Mesenchymal stem cell (in vitro differentiated cells and primary cell): ENCODE measurements around the gene SNX15.
A peak's percentile ranks its signal among the peaks of the same experiment; 100 is the strongest.

ENCODE experiments used
- DNase-seq: peaks from one replicate; pipeline ENCODE4 v3.0.0-alpha.2; 2013
- H2AFZ ChIP-seq: one replicate; pipeline ENCODE4 v1.6.1; 2013; ENCODE audit warnings: low read depth, mild to moderate bottlenecking, control low read depth, inconsistent platforms, low read length, moderate library complexity
- H2AK5ac ChIP-seq: 2 replicates; pipeline ENCODE4 v1.6.1; 2013; ENCODE audit warnings: low read length, moderate library complexity, mild to moderate bottlenecking, inconsistent platforms; ENCODE audit not compliant: severe bottlenecking
- H2BK120ac ChIP-seq: one replicate; pipeline ENCODE4 v1.6.1; 2013; ENCODE audit warnings: low read depth, mild to moderate bottlenecking, inconsistent platforms, low read length, moderate library complexity
- H2BK12ac ChIP-seq, 2 experiments: one replicate each; pipeline ENCODE4 v1.6.1; 2013; ENCODE audit warnings: inconsistent platforms in 2 of 2, low read length in 2 of 2, mild to moderate bottlenecking in 2 of 2, moderate library complexity in 2 of 2, control low read depth in 1 of 2
- H2BK15ac ChIP-seq: one replicate; pipeline ENCODE4 v1.6.1; 2013; ENCODE audit warnings: mild to moderate bottlenecking, low read depth, inconsistent platforms; ENCODE audit not compliant: poor library complexity, severe bottlenecking
- H2BK5ac ChIP-seq: 2 replicates; pipeline ENCODE4 v1.6.1; 2013; ENCODE audit warnings: low read depth, mild to moderate bottlenecking, low read length, control low read depth, inconsistent platforms; ENCODE audit not compliant: poor library complexity, severe bottlenecking
- H3K14ac ChIP-seq, 2 experiments: one replicate each; pipeline ENCODE4 v1.6.1; 2013; ENCODE audit warnings: inconsistent platforms in 2 of 2, low read length in 2 of 2, control low read depth in 1 of 2, mild to moderate bottlenecking in 1 of 2, moderate library complexity in 1 of 2
- H3K18ac ChIP-seq, 2 experiments: one replicate each; pipeline ENCODE4 v1.6.1; 2013; ENCODE audit warnings: inconsistent platforms in 2 of 2, low read length in 2 of 2, control low read depth in 1 of 2, low read depth in 1 of 2, mild to moderate bottlenecking in 1 of 2
- H3K23ac ChIP-seq, 2 experiments: one replicate each; pipeline ENCODE4 v1.6.1; 2013; ENCODE audit warnings: inconsistent platforms in 2 of 2, low read length in 2 of 2, mild to moderate bottlenecking in 2 of 2, moderate library complexity in 2 of 2, control low read depth in 1 of 2
- H3K27ac ChIP-seq: 2 replicates; pipeline ENCODE4 v1.5.1; 2013; ENCODE audit warnings: mild to moderate bottlenecking, moderate library complexity, low read length, control low read depth, inconsistent platforms; ENCODE audit not compliant: poor library complexity, severe bottlenecking
- H3K27me3 ChIP-seq, 2 experiments: 2 replicates each; pipeline versions ENCODE4 v1.6.1 to v1.7.0; 2013; ENCODE audit warnings: low read length in 2 of 2, mild to moderate bottlenecking in 2 of 2, moderate library complexity in 2 of 2, control low read depth in 1 of 2, inconsistent platforms in 1 of 2; ENCODE audit not compliant: control insufficient read depth in 1 of 2, insufficient read depth in 1 of 2
- H3K36me3 ChIP-seq, 2 experiments: 2 replicates each; pipeline versions ENCODE4 v1.6.1 to v1.7.0; 2013; ENCODE audit warnings: low read length in 2 of 2, control low read depth in 1 of 2, inconsistent platforms in 1 of 2, low read depth in 1 of 2, mild to moderate bottlenecking in 1 of 2; ENCODE audit not compliant: insufficient read depth in 2 of 2, control insufficient read depth in 1 of 2
- H3K4ac ChIP-seq, 2 experiments: one replicate each; pipeline ENCODE4 v1.6.1; 2013; ENCODE audit warnings: inconsistent platforms in 2 of 2, low read length in 2 of 2, mild to moderate bottlenecking in 2 of 2, moderate library complexity in 2 of 2, control low read depth in 1 of 2, low read depth in 1 of 2
- H3K4me1 ChIP-seq: 2 replicates; pipeline ENCODE4 v1.6.1; 2013; ENCODE audit warnings: low read depth, low read length, control low read depth; ENCODE audit not compliant: control insufficient read depth, insufficient read depth
- H3K4me2 ChIP-seq: 2 replicates; pipeline ENCODE4 v1.6.1; 2013; ENCODE audit warnings: low read length, mild to moderate bottlenecking, inconsistent platforms; ENCODE audit not compliant: poor library complexity, severe bottlenecking
- H3K4me3 ChIP-seq, 2 experiments: 2 replicates each; pipeline versions ENCODE4 v1.5.1 to v1.7.0; 2013; ENCODE audit warnings: low read length in 2 of 2, mild to moderate bottlenecking in 2 of 2, control low read depth in 1 of 2, low read depth in 1 of 2; ENCODE audit not compliant: insufficient read depth in 1 of 2
- H3K79me1 ChIP-seq: replicated peaks from 2 replicates; pipeline ENCODE4 v1.6.1; 2013; ENCODE audit warnings: mild to moderate bottlenecking, control low read depth, low read length, inconsistent platforms; ENCODE audit not compliant: poor library complexity, severe bottlenecking
- H3K9ac ChIP-seq: 2 replicates; pipeline ENCODE4 v1.7.0; 2013; ENCODE audit warnings: mild to moderate bottlenecking, low read length, moderate library complexity
- H3K9me3 ChIP-seq: 2 replicates; pipeline ENCODE4 v1.7.0; 2013; ENCODE audit warnings: mild to moderate bottlenecking, low read length; ENCODE audit not compliant: control insufficient read depth
- H4K8ac ChIP-seq: one replicate; pipeline ENCODE4 v1.6.1; 2013; ENCODE audit warnings: inconsistent platforms, mild to moderate bottlenecking, low read length, moderate library complexity
- H4K91ac ChIP-seq: one replicate; pipeline ENCODE4 v1.6.1; 2013; ENCODE audit warnings: mild to moderate bottlenecking, low read length, inconsistent platforms
- WGBS: methylation state at CpG from one replicate; pipeline ENCODE4 v1.1.7; 2013; ENCODE audit warnings: mixed read lengths; 5-methylcytosine and 5-hydroxymethylcytosine counted together

SNX15 gene

GRCh38 chr11:65008873-65009272, 18.4 kb upstream of the SNX15 start:
- H2BK12ac ChIP-seq = no peak overlapping the region
- H3K27ac ChIP-seq = no peak overlapping the region
- DNase-seq = no peak
- no peak overlapping the region for H3K4me3 ChIP-seq
- H3K4me1 ChIP-seq = peaks cover 4% of the 10 kb centered on the region
- H3K23ac ChIP-seq = no peak overlapping the region
- no peaks in the 10 kb centered on the region for H3K36me3 ChIP-seq
- no peak overlapping the region for H2AFZ ChIP-seq
- H3K14ac ChIP-seq = no peak overlapping the region
- no peaks in the 10 kb centered on the region for H3K27me3 ChIP-seq
- 100% methylated on average over 1 of the region's 2 CpGs for WGBS
- H2AK5ac ChIP-seq = no peak overlapping the region
- no peak overlapping the region for H3K4ac ChIP-seq
- H3K9ac ChIP-seq = no peak overlapping the region
- H2BK120ac ChIP-seq = no peak overlapping the region
- no peak overlapping the region for H3K18ac ChIP-seq
- no peaks in the 10 kb centered on the region for H3K9me3 ChIP-seq
- H3K79me1 ChIP-seq = no peaks in the 10 kb centered on the region
- no peak overlapping the region for H4K8ac ChIP-seq
- no peak overlapping the region for H3K4me2 ChIP-seq
- no peak overlapping the region for H4K91ac ChIP-seq
- H2BK15ac ChIP-seq = no peak overlapping the region
- no peak overlapping the region for H2BK5ac ChIP-seq

- Histone ChIP-seq H3K36me3 (peaks cover 6 to 8% of the 10 kb centered on the region in 2 experiments), H2BK5ac (peak overlapping the region; percentile 91), H2AK5ac (no peak overlapping the region), H4K8ac (peak overlapping the region; percentile 98), H2AFZ (peak overlapping the region; percentile 97), H2BK12ac (peak overlapping the region; percentile 28 to 75), H3K9ac (peak overlapping the region; percentile 96), H3K14ac (peak overlapping the region in 1 of 2 experiments; percentile 95), H2BK15ac (peak overlapping the region; percentile 80), H3K27me3 (no peaks in the 10 kb centered on the region), H3K4me2 (peak overlapping the region; percentile 95), H4K91ac (peak overlapping the region; percentile 92), H2BK120ac (peak overlapping the region; percentile 78), H3K4me3 (peak overlapping the region; percentile 80 to 85), H3K9me3 (no peaks in the 10 kb centered on the region), H3K4ac (peak overlapping the region; percentile 94 to 96), H3K27ac (peak overlapping the region; percentile 99), H3K18ac (peak overlapping the region; percentile 94 to 98), H3K4me1 (peaks cover 12% of the 10 kb centered on the region), H3K23ac (peak overlapping the region in 1 of 2 experiments; percentile 81), H3K79me1 (peaks cover 15% of the 10 kb centered on the region)
- DNase-seq = peak; percentile 91
- WGBS = 19% methylated on average over 22 of the region's 22 CpGs
Measured at GRCh38 chr11:65013130-65013887, 13.9 kb upstream of the SNX15 start.

- Histone ChIP-seq H2AFZ (peak within 1 kb of the TSS; percentile 97), H3K9ac (peak within 1 kb of the TSS; percentile 96), H3K79me1 (peaks cover 15% of the 10 kb centered on the region), H2AK5ac (no peak within 1 kb of the TSS), H3K18ac (peak within 1 kb of the TSS; percentile 94 to 98), H2BK120ac (peak within 1 kb of the TSS; percentile 78), H3K23ac (peak within 1 kb of the TSS in 1 of 2 experiments; percentile 81), H3K4ac (peak within 1 kb of the TSS; percentile 94 to 96), H3K4me2 (peak within 1 kb of the TSS; percentile 95), H3K14ac (peak within 1 kb of the TSS in 1 of 2 experiments; percentile 95), H2BK12ac (peak within 1 kb of the TSS; percentile 28 to 75), H3K36me3 (peaks cover 13 to 16% of the 10 kb centered on the region in 2 experiments), H4K91ac (peak within 1 kb of the TSS; percentile 92), H2BK5ac (peak within 1 kb of the TSS; percentile 91), H3K4me3 (peak within 1 kb of the TSS; percentile 80 to 85), H3K27me3 (no peaks in the 10 kb centered on the region), H2BK15ac (peak within 1 kb of the TSS; percentile 80), H3K27ac (peak within 1 kb of the TSS; percentile 99), H3K9me3 (no peaks in the 10 kb centered on the region), H4K8ac (peak within 1 kb of the TSS; percentile 98), H3K4me1 (peaks cover 12% of the 10 kb centered on the region)
- WGBS = under 1% methylated on average over 96 of the region's 96 CpGs
- peak; percentile 93 for DNase-seq
Measured at GRCh38 chr11:65013888-65014725, 13.1 kb upstream of the SNX15 start, which contains the start of gene ARL2. Gene ARL2, plus strand, starts transcription at chr11:65014160. Its CDS starts 48 bp downstream, at chr11:65014208.
